Adrenal gland (tissue), 12 donors: Measurements from ENCODE around the gene CCDC33. TPM values are rescaled to one million over a fixed set of nuclear protein-coding genes. Genes with fewer than 3 reads are reported as not detected.

Experiments used
- DNase-seq, 7 donors: peaks; one replicate each; pipeline ENCODE4 v3.0.0-alpha.2; 2019 to 2020
- H3K27ac ChIP-seq, 5 donors: fragments of 200-600 bp; sonication (generic) in 4 of 5; 1 replicate in 3 of 5; 2 replicates in 2 of 5; pipeline versions ENCODE4 v1.5.1 to v1.8.0; 2016 to 2020; ENCODE audit warnings: mild to moderate bottlenecking in 1 of 5
- H3K27me3 ChIP-seq: fragments of 200-600 bp; 2 replicates; pipeline ENCODE4 v1.8.0; 2021
- H3K36me3 ChIP-seq, 2 donors: fragments of 200-600 bp; replicated peaks in 1 of 2; 1 replicate in 1 of 2; 2 replicates in 1 of 2; pipeline versions ENCODE4 v1.5.1 to v1.8.0; 2018 to 2022
- H3K4me1 ChIP-seq, 2 donors: fragments of 200-600 bp; replicated peaks in 1 of 2; 1 replicate in 1 of 2; 2 replicates in 1 of 2; pipeline versions ENCODE4 v1.5.1 to v1.8.0; 2018 to 2021
- H3K4me3 ChIP-seq, 4 donors: fragments of 200-600 bp; sonication (generic) in 3 of 4; one replicate each; pipeline ENCODE4 v1.5.1; 2016 to 2018
- H3K9me3 ChIP-seq, 3 donors: fragments of 200-600 bp; sonication (generic) in 1 of 3; replicated peaks in 1 of 3; 1 replicate in 2 of 3; 2 replicates in 1 of 3; pipeline versions ENCODE4 v1.5.1 to v1.8.0; 2016 to 2021
- CTCF ChIP-seq, 6 experiments: fragments of 450-650 bp in 4 of 6; fragments of 200-600 bp in 2 of 6; sonication (generic) in 1 of 6; IDR thresholded peaks; 1 replicate in 5 of 6; 2 replicates in 1 of 6; pipeline versions ENCODE4 v1.5.1 to v1.8.0; 2016 to 2021; ENCODE audit warnings: antibody characterized with exemption in 6 of 6, mild to moderate bottlenecking in 2 of 6, moderate library complexity in 1 of 6
- POLR2A ChIP-seq, 2 donors: fragments of 450-650 bp; IDR thresholded peaks; one replicate each; pipeline ENCODE4 v1.6.1; 2017; ENCODE audit warnings: antibody characterized with exemption in 2 of 2, mild to moderate bottlenecking in 2 of 2, moderate library complexity in 1 of 2
- WGBS, 4 donors: extraction: QIAGEN DNeasy Blood & Tissue Kit in 2 of 4; methylation state at CpG; one replicate each; pipeline versions ENCODE4 v1.1.5 to v1.1.7; 2013 to 2017; 5-methylcytosine and 5-hydroxymethylcytosine counted together
- intact Hi-C, 2 donors: fragments of 100-400 bp; cut with DNase I; formaldehyde crosslinking; loops; one replicate each; pipeline versions ENCODE4 v1.14.1 to v1.15.0; 2022 to 2023
- polyA plus RNA-seq, 3 donors: library from polyadenylated mRNA; stranded (reverse); fragments of 200-250 nt in 2 of 3; fragments of 350-450 nt in 1 of 3; fragmentation: Illumina TruSeq in 1 of 3; extraction: RNeasy Lipid Tissue Mini Kit (QIAGEN cat#74804) in 1 of 3; gene quantifications; one replicate each; pipeline ENCODE4 v1.2.3, GENCODE V29; 2013 to 2014
- total RNA-seq, 9 donors: library from RNA; depleted of rRNA in 4 of 9; stranded (reverse); fragments of >200 nt in 4 of 9; fragments of 120-200 nt in 1 of 9; fragmentation: NEBNext Ultra II Directional in 1 of 9; extraction: Animal tissue kit (Norgen Biotek cat#: 25700) in 1 of 9; gene quantifications; one replicate each; pipeline versions ENCODE4 v1.1.0 to v1.2.4, GENCODE V29; 2013 to 2023
- donor health status: healthy with polysubstance abuse.
- donor health status: Bipolar disorder and iron deficiency.
- donor health status: DM: yes; HTN: yes; CAD: no.
- donor health status: DM: no; HTN: no; CAD: no.
- donor health status: DM: no; HTN: no; CAD: no.
- donor health status: DM: yes; HTN: yes; CAD: no.

The CCDC33 gene
- total and polyA plus RNA-seq, 12 donors: 0.11 to 1.1 (median 0.30) TPM; not detected in 3

GRCh38 chr15:74217907-74218885, 17.9 kb upstream of the CCDC33 start:
- Histone ChIP-seq H3K27me3 (no peaks in the 10 kb centered on the region), H3K9me3 (no peaks in the 10 kb centered on the region), H3K36me3 (no peaks in the 10 kb centered on the region), H3K4me3 (no peak overlapping the region), H3K4me1 (no peaks in the 10 kb centered on the region), H3K27ac (no peak overlapping the region)
- no peak for TF ChIP-seq POLR2A (IDR thresholded peaks at IDR 0.05)
- no peak for TF ChIP-seq CTCF (IDR thresholded peaks at IDR 0.05)
- DNase-seq: no peak
- intact Hi-C loops: no loop called here
- WGBS, 4 donors: 79 to 95% (median 87%) methylated on average over 5 to 16 of the region's 16 CpGs

- H3K9me3 ChIP-seq: no peaks in the 10 kb centered on the region
- H3K27ac ChIP-seq: no peak overlapping the region
- H3K27me3 ChIP-seq: no peaks in the 10 kb centered on the region
- TF ChIP-seq POLR2A (IDR thresholded peaks at IDR 0.05) (no peak), CTCF (IDR thresholded peaks at IDR 0.05) (no peak)
- no peaks in the 10 kb centered on the region for H3K36me3 ChIP-seq
- H3K4me1 ChIP-seq: no peaks in the 10 kb centered on the region
- DNase-seq: no peak
- no peak overlapping the region for H3K4me3 ChIP-seq
- intact Hi-C loops: no loop called here
- 76 to 90% (median 80%) methylated on average over 11 of the region's 11 CpGs for WGBS, 4 donors
Measured at GRCh38 chr15:74220475-74221248, 15.5 kb upstream of the CCDC33 start.

- intact Hi-C loops: no loop called here
- H3K4me1 ChIP-seq: no peaks in the 10 kb centered on the region
- H3K4me3 ChIP-seq: no peak overlapping the region
- H3K9me3 ChIP-seq: no peaks in the 10 kb centered on the region
- 56 to 68% (median 65%) methylated on average over 8 to 12 of the region's 12 CpGs for WGBS, 4 donors
- TF ChIP-seq CTCF (IDR thresholded peaks at IDR 0.05) (no peak), POLR2A (IDR thresholded peaks at IDR 0.05) (no peak)
- H3K36me3 ChIP-seq: no peaks in the 10 kb centered on the region
- H3K27ac ChIP-seq: no peak overlapping the region
- H3K27me3 ChIP-seq: no peaks in the 10 kb centered on the region
- DNase-seq: no peak
Measured at GRCh38 chr15:74221399-74222239, 14.5 kb upstream of the CCDC33 start.
